Measurements from ENCODE around the gene EGFL6.

DNA sequence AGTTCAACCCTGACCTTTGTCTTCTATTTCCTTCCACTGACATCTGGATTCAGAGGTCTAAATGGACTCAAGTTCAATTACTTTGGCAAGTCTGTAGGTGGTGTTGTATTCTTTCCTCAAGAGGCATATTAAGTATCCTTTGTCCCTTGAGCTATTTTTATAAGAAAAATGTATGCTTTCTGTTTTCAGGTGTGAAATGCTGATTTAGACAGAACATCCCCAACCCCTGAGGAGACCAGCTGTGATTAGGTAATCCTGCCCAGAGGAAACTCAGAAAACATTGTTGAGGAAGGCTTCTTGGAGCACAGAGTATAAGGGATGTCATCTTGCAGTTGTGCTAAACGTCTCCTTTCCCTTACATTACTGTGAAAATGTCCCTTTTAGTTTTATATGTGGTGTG lies 46.6 kb upstream of the EGFL6 start:
- TF ChIP-seq CTCF (IDR thresholded peaks at IDR 0.05) (no peak; the same call in 1 of the 2 replicates), REST (IDR thresholded peaks at IDR 0.05; ENCODE audit: insufficient read depth in 1 of 2, low read depth in 2 of 2, low read length in 1 of 2) (no peak)
